Ammon's horn (tissue), 1 donor: ENCODE data around the gene SSNA1.
A peak's percentile ranks its signal among the peaks of the same experiment; 100 is the strongest.

Experiments
- DNase-seq: peaks from one replicate; pipeline ENCODE4 v3.0.0-alpha.2; 2016; ENCODE audit warnings: low spot score

SSNA1 gene

GRCh38 chr9:137184881-137185660, 3.4 kb upstream of the SSNA1 start:
- DNase-seq: no peak

GRCh38 chr9:137185921-137186320, 2.6 kb upstream of the SSNA1 start:
- no peak for DNase-seq

GRCh38 chr9:137186385-137186784, 2.1 kb upstream of the SSNA1 start:
- no peak for DNase-seq

GRCh38 chr9:137187386-137187785, 1.1 kb upstream of the SSNA1 start:
- no peak for DNase-seq

GRCh38 chr9:137188086-137188489, 388 bp upstream of the SSNA1 start:
- no peak for DNase-seq

- DNase-seq: no peak
These were observed 1.1 kb downstream of the SSNA1 start for GRCh38 chr9:137189297-137190295.

- DNase-seq: no peak
These were observed 1.9 kb downstream of the SSNA1 start for GRCh38 chr9:137190315-137190856.

GRCh38 chr9:137191245-137191644, 2.8 kb downstream of the SSNA1 start:
- DNase-seq: no peak

- peak; percentile 84 for DNase-seq
These were observed 3.4 kb downstream of the SSNA1 start for GRCh38 chr9:137191691-137192447.

GRCh38 chr9:137192448-137192780, 3.9 kb downstream of the SSNA1 start:
- DNase-seq: no peak

GRCh38 chr9:137192859-137193258, 4.4 kb downstream of the SSNA1 start:
- no peak for DNase-seq

- no peak for DNase-seq
These were observed 5.3 kb downstream of the SSNA1 start for GRCh38 chr9:137193771-137194170.

GRCh38 chr9:137194388-137194787, 5.9 kb downstream of the SSNA1 start:
- DNase-seq: peak; percentile 93

- no peak for DNase-seq
These were observed 6.4 kb downstream of the SSNA1 start for GRCh38 chr9:137194909-137195308.

GRCh38 chr9:137195525-137196220, 7.2 kb downstream of the SSNA1 start:
- DNase-seq: no peak

GRCh38 chr9:137198051-137198901, 9.8 kb downstream of the SSNA1 start:
- DNase-seq: no peak

- DNase-seq: no peak
These were observed 10.4 kb downstream of the SSNA1 start for GRCh38 chr9:137198902-137199283.

GRCh38 chr9:137199411-137200121, 11.1 kb downstream of the SSNA1 start:
- DNase-seq: no peak

- peak; percentile 99 for DNase-seq
These were observed 12.1 kb downstream of the SSNA1 start, which contains the start of gene TPRN for GRCh38 chr9:137200311-137201204. Gene TPRN, minus strand, starts transcription at chr9:137200741. Its CDS starts 30 bp downstream, at chr9:137200711.
